Measurements from ENCODE around the gene EXD3. TPM values are rescaled to one million over a fixed set of nuclear protein-coding genes. Genes with fewer than 3 reads are reported as not detected.
A peak's percentile ranks its signal among the peaks of the same experiment; 100 is the strongest.
"Not testable (repeated sequence)": the region's sequence is repeated elsewhere in the genome, so short reads cannot be mapped to it uniquely, and the experiment has no call there.

Gene EXD3
- total and polyA plus RNA-seq, 7 donors: 8.9 to 29.7 (median 18.0) TPM

DNA sequence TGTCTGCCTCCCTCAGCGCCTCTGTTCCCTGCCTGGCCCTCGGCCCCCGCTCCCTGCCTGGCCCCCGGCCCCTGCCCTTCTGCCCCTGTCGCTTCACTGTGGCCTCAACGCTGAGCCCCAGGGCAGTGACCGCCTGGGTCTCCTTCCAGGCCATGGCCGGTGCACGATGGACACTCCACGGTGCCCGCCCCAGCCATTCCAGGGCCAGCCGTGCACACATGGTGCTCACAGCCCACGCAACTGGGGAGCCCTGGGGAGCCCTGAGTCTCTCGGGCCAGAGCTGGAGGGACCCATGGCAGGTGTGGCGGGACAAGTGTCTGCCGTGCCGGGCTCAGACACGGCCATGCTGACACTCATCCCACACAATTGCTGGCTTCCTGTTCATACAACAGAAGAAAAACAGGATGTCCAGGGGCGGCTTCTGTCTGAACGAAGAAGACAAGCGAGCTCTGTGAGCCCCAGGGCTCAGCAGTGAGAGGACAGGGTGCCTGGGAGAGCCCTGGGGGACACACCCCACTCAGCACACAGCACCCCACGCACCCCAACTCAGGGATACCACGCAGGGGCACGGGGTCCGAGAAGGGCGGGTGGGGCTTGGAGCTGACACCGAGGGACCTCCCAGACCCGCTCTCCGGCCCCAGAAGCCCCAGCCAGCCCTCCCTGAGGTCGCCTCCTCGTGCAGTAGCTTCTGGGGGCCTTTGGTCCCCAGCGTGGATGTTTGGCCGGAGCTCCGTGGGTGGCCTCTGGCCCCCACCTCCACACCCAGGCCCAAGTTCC is 35.7 kb downstream of the EXD3 start:
- peak overlapping the region in 3 of 4 donors; percentile 6 to 52 (median 28) for H3K27ac ChIP-seq
- H3K27me3 ChIP-seq: no peaks in the 10 kb centered on the region
- no peak overlapping the region for H3K4me3 ChIP-seq
- H3K4me1 ChIP-seq: no peaks in the 10 kb centered on the region
- intact Hi-C loops (cut with DNase I): no loop called here
- no peaks in the 10 kb centered on the region for H3K9me3 ChIP-seq
- H3K36me3 ChIP-seq: peaks cover 0 to 7% (median 0%) of the 10 kb centered on the region in 4 donors
- no peak for TF ChIP-seq POLR2A (IDR thresholded peaks at IDR 0.05)
- TF ChIP-seq EP300 (IDR thresholded peaks at IDR 0.05): no peak
- TF ChIP-seq, protein P1, sequence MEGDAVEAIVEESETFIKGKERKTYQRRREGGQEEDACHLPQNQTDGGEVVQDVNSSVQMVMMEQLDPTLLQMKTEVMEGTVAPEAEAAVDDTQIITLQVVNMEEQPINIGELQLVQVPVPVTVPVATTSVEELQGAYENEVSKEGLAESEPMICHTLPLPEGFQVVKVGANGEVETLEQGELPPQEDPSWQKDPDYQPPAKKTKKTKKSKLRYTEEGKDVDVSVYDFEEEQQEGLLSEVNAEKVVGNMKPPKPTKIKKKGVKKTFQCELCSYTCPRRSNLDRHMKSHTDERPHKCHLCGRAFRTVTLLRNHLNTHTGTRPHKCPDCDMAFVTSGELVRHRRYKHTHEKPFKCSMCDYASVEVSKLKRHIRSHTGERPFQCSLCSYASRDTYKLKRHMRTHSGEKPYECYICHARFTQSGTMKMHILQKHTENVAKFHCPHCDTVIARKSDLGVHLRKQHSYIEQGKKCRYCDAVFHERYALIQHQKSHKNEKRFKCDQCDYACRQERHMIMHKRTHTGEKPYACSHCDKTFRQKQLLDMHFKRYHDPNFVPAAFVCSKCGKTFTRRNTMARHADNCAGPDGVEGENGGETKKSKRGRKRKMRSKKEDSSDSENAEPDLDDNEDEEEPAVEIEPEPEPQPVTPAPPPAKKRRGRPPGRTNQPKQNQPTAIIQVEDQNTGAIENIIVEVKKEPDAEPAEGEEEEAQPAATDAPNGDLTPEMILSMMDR (IDR thresholded peaks at IDR 0.05): no peak
- no peak for TF ChIP-seq POLR2AphosphoS5 (IDR thresholded peaks at IDR 0.05)
- WGBS, 2 donors: 68 to 84% methylated on average over 34 of the region's 34 CpGs
- no peak for DNase-seq

- H3K4me1 ChIP-seq; H3K4me3 ChIP-seq; H3K9me3 ChIP-seq; H3K27me3 ChIP-seq; intact Hi-C loops (cut with DNase I); H3K36me3 ChIP-seq; DNase-seq: not testable (repeated sequence)
- WGBS, 2 donors: 81 to 89% methylated on average over 12 of the region's 12 CpGs
- peak overlapping the region in 1 of 4 donors; percentile 52 for H3K27ac ChIP-seq
These were observed 36.4 kb downstream of the EXD3 start for GRCh38 chr9:137386507-137387113.

GRCh38 chr9:137385061-137385655 is 37.8 kb downstream of the EXD3 start:
- DNase-seq: peak; percentile 47
- TF ChIP-seq EP300 (IDR thresholded peaks at IDR 0.05) (no peak), POLR2AphosphoS5 (IDR thresholded peaks at IDR 0.05) (no peak), POLR2A (IDR thresholded peaks at IDR 0.05) (no peak)
- TF ChIP-seq, protein P1 (IDR thresholded peaks at IDR 0.05): no peak
- H3K4me1 ChIP-seq: no peaks in the 10 kb centered on the region
- no peak overlapping the region for H3K4me3 ChIP-seq
- peaks cover 0 to 3% (median 0%) of the 10 kb centered on the region in 4 donors for H3K36me3 ChIP-seq
- H3K27ac ChIP-seq: no peak overlapping the region
- no peaks in the 10 kb centered on the region for H3K9me3 ChIP-seq
- H3K27me3 ChIP-seq: no peaks in the 10 kb centered on the region
- intact Hi-C loops (cut with DNase I): no loop called here
- WGBS, 2 donors: 94 to 95% methylated on average over 26 of the region's 26 CpGs

DNA sequence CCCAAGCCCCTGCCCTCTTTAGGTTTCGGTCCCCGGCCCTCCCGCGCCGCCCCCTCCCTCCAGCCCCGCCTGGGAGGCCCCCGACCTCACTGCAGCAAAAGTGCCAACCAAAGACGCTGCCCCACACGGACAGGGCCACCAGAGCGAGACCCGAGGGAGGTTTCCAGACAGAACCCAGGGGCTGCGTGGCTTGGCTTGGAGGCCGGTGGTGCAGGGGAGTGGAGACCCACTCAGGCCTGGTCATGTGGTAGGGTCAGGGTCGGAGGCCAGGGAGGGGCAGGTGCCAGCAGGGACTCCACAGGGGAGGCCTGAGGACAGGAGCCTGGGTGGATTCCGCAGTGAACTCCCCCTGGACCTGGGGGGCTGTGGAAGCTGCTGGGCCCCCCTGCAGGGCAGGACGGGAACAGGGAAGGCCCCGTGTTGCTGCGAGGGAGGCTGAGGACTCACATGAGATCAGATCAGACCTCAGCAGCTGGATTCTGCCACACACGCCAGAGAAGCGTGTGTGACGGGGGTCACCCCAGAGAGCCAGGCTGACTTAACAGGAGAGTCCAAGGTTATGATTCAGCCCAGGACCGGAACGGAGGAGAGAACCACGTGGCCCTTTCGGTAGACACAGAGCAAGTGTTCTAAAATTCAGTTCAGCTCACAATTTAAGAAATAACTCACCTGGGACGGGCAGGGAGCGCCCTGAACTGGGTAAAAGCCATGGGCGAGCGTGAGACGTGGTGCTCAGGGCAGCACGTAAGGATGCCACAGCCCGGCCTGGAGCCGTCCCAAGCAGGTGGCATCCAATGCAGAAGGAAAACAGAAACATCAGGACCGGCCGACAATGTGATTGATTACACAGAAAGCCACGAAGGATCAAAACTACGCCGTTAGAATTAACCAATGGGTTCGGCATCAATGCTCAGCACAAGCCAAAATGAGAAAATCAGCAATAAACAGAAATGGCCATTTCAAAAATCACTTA is 38.9 kb downstream of the EXD3 start:
- Histone ChIP-seq H3K27ac (no peak overlapping the region), H3K27me3 (no peaks in the 10 kb centered on the region), H3K4me3 (no peak overlapping the region), H3K4me1 (no peaks in the 10 kb centered on the region), H3K9me3 (no peaks in the 10 kb centered on the region), H3K36me3 (peaks cover 0 to 3% (median 0%) of the 10 kb centered on the region in 4 donors)
- WGBS, 2 donors: 93 to 94% methylated on average over 39 of the region's 39 CpGs
- peak; percentile 57 for DNase-seq
- TF ChIP-seq POLR2AphosphoS5 (IDR thresholded peaks at IDR 0.05) (no peak), POLR2A (IDR thresholded peaks at IDR 0.05) (no peak), EP300 (IDR thresholded peaks at IDR 0.05) (no peak)
- TF ChIP-seq, protein P1 (IDR thresholded peaks at IDR 0.05): no peak
- intact Hi-C loops (cut with DNase I): no loop called here

Measured in sigmoid colon (tissue), 7 donors.